ENCODE measurements around the gene ACACA.

GRCh38 chr17:37344519-37344918, 62.1 kb downstream of the ACACA start:
- TF ChIP-seq GATA3 (IDR thresholded peaks at IDR 0.05; ENCODE audit: low read depth, low read length) = no peak
- no peak for TF ChIP-seq GATA2 (IDR thresholded peaks at IDR 0.05; ENCODE audit: low read depth, low read length)

Data from SH-SY5Y (cell line).